OCI-LY7 (cell line): Measurements from ENCODE around the gene ZNF821.

Source experiments
- EZH2phosphoT487 ChIP-seq: fragments of 200-600 bp; sonication (generic); IDR thresholded peaks from 2 replicates; pipeline ENCODE4 v1.6.1; 2018; ENCODE audit warnings: low read depth, borderline replicate concordance, mild to moderate bottlenecking, mixed run types, antibody characterized with exemption, low read length, moderate library complexity, mixed read lengths
- TF ChIP-seq, protein P1 (sequence below): fragments of 200-600 bp; sonication (generic); conservative IDR thresholded peaks from 2 replicates; pipeline ENCODE4 v1.5.1; 2014; ENCODE audit warnings: mild to moderate bottlenecking, antibody characterized with exemption, low read length, moderate library complexity, mixed read lengths

DNA sequence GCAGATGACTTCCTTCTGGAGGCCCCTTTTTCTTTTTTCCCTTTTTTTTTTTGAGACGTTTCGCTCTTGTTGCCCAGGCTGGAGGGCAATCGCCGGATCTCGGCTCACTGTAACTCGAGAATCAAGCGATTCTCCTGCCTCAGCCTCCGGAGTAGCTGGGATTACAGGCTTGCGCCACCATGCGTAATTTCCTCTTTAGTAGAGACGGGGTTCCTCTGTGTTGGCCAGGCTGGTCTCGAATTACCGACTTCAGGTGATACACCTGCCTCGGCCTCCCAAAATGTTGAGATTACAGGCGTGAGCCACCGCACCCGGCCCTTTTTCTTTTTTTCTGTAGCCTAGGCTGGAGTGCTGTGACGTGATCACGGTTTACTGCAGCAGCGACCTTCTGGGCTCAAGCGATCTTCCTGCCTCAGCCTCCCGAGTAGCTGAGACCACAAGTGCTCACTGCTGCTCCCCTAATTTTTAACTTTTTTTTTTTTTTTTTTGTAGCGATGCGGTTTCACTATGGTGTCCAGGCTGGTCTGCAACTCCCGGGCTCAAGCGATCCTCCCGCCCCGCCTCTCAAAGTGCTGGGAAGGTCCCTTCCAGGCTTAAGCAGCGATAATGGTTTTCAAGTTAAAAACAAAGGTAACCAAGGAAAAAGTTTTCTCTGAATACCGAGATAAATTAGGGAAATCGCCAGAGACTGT lies 10.4 kb upstream of the ZNF821 start:
- TF ChIP-seq, protein P1, sequence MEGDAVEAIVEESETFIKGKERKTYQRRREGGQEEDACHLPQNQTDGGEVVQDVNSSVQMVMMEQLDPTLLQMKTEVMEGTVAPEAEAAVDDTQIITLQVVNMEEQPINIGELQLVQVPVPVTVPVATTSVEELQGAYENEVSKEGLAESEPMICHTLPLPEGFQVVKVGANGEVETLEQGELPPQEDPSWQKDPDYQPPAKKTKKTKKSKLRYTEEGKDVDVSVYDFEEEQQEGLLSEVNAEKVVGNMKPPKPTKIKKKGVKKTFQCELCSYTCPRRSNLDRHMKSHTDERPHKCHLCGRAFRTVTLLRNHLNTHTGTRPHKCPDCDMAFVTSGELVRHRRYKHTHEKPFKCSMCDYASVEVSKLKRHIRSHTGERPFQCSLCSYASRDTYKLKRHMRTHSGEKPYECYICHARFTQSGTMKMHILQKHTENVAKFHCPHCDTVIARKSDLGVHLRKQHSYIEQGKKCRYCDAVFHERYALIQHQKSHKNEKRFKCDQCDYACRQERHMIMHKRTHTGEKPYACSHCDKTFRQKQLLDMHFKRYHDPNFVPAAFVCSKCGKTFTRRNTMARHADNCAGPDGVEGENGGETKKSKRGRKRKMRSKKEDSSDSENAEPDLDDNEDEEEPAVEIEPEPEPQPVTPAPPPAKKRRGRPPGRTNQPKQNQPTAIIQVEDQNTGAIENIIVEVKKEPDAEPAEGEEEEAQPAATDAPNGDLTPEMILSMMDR = peak; percentile 41; the same call in 1 of the 2 replicates
- no peak for TF ChIP-seq EZH2phosphoT487
